WTC11 (cell line): ENCODE measurements around the gene RBM44. TPM values are rescaled to one million over a fixed set of nuclear protein-coding genes. Genes with fewer than 3 reads are reported as not detected.

Experiments used
- ATAC-seq: fragments of 200-7000 bp; cut with Tn5 transposase; 2 replicates; pipeline ENCODE4 v1.10.0; 2021; ENCODE audit warnings: mild to moderate bottlenecking, moderate library complexity
- Bru-seq: library from RNA; stranded (reverse); fragments of 400-500 nt; gene quantifications from one replicate; lab custom pipeline; 2021; lab: Mats Ljungman, UMichigan
- CTCF ChIA-PET: fragments of 300-600 bp; sonication (Branson Sonifier 250); formaldehyde crosslinking; loops from one replicate; lab custom pipeline; 2021; ENCODE audit warnings: antibody characterized with exemption; lab: Charles Lee
- POLR2A ChIA-PET: fragments of 350-600 bp; sonication (Branson Sonifier 250); formaldehyde crosslinking; loops from one replicate; lab custom pipeline; 2021; ENCODE audit warnings: antibody characterized with exemption; lab: Charles Lee
- DNase-seq: peaks from one replicate; pipeline ENCODE4 v3.0.0; 2021; ENCODE audit warnings: low spot score
- H3K27ac Mint-ChIP-seq: 2 replicates; pipeline ENCODE4 v1.8.0; 2021; ENCODE audit warnings: mixed read lengths
- H3K27me3 Mint-ChIP-seq: 2 replicates; pipeline ENCODE4 v1.8.0; 2021; ENCODE audit warnings: low read depth, mild to moderate bottlenecking, moderate library complexity, mixed read lengths
- H3K36me3 Mint-ChIP-seq: 2 replicates; pipeline ENCODE4 v1.8.0; 2021; ENCODE audit warnings: mixed read lengths
- H3K4me1 Mint-ChIP-seq: 2 replicates; pipeline ENCODE4 v1.8.0; 2022; ENCODE audit warnings: mixed read lengths
- H3K4me3 Mint-ChIP-seq: 2 replicates; pipeline ENCODE4 v1.8.0; 2021; ENCODE audit warnings: mild to moderate bottlenecking, moderate library complexity, mixed read lengths
- H3K9me3 Mint-ChIP-seq: 2 replicates; pipeline ENCODE4 v1.8.0; 2021; ENCODE audit warnings: mixed read lengths
- CREM ChIP-seq: sonication (generic); formaldehyde crosslinking; IDR thresholded peaks from 2 replicates; pipeline ENCODE4 v1.8.1; 2022; ENCODE audit warnings: mild to moderate bottlenecking, missing genetic modification reagents, moderate library complexity
- JAZF1 ChIP-seq: fragments of 250-450 bp; sonication (Bioruptor Pico); IDR thresholded peaks from 2 replicates; pipeline ENCODE4 v1.9.0; 2021; ENCODE audit warnings: moderate library complexity, mild to moderate bottlenecking, inconsistent platforms
- OVOL2 ChIP-seq: fragments of 250-450 bp; sonication (Bioruptor Pico); IDR thresholded peaks from 2 replicates; pipeline ENCODE4 v1.9.0; 2021; ENCODE audit warnings: mild to moderate bottlenecking, borderline replicate concordance
- PRDM15 ChIP-seq: sonication (generic); formaldehyde crosslinking; IDR thresholded peaks from 2 replicates; pipeline ENCODE4 v1.8.0; 2022; ENCODE audit warnings: missing genetic modification reagents
- ZNF232 ChIP-seq: sonication (generic); formaldehyde crosslinking; IDR thresholded peaks from 2 replicates; pipeline ENCODE4 v1.8.0; 2022; ENCODE audit warnings: mild to moderate bottlenecking, missing genetic modification reagents
- ZNF425 ChIP-seq: fragments of 250-450 bp; sonication (Bioruptor Pico); conservative IDR thresholded peaks from 2 replicates; pipeline ENCODE4 v1.9.0; 2021; ENCODE audit warnings: mild to moderate bottlenecking
- ZNF512 ChIP-seq: sonication (generic); formaldehyde crosslinking; IDR thresholded peaks from 2 replicates; pipeline ENCODE4 v1.8.1; 2022; ENCODE audit warnings: missing genetic modification reagents, borderline replicate concordance
- ZNF532 ChIP-seq: fragments of 250-450 bp; sonication (Bioruptor Pico); IDR thresholded peaks from 2 replicates; pipeline ENCODE4 v1.9.0; 2021; ENCODE audit warnings: mild to moderate bottlenecking, borderline replicate concordance
- long read RNA-seq, 3 experiments: library from RNA in 1 of 3; library from capped mRNA in 1 of 3; library from polyadenylated mRNA in 1 of 3; unstranded in 2 of 3; stranded (forward) in 1 of 3; transcript quantifications; one replicate each; pipeline ENCODE4 v2.0.0, GENCODE V29; 2021
- total RNA-seq: library from RNA; stranded (reverse); gene quantifications from 3 replicates; pipeline ENCODE4 v1.2.3, GENCODE V29; 2021
- TF ChIP-seq, protein P1 (sequence below): sonication (generic); formaldehyde crosslinking; IDR thresholded peaks from 2 replicates; pipeline ENCODE4 v1.8.0; 2022; ENCODE audit warnings: mild to moderate bottlenecking, missing genetic modification reagents

Gene RBM44, protein sequence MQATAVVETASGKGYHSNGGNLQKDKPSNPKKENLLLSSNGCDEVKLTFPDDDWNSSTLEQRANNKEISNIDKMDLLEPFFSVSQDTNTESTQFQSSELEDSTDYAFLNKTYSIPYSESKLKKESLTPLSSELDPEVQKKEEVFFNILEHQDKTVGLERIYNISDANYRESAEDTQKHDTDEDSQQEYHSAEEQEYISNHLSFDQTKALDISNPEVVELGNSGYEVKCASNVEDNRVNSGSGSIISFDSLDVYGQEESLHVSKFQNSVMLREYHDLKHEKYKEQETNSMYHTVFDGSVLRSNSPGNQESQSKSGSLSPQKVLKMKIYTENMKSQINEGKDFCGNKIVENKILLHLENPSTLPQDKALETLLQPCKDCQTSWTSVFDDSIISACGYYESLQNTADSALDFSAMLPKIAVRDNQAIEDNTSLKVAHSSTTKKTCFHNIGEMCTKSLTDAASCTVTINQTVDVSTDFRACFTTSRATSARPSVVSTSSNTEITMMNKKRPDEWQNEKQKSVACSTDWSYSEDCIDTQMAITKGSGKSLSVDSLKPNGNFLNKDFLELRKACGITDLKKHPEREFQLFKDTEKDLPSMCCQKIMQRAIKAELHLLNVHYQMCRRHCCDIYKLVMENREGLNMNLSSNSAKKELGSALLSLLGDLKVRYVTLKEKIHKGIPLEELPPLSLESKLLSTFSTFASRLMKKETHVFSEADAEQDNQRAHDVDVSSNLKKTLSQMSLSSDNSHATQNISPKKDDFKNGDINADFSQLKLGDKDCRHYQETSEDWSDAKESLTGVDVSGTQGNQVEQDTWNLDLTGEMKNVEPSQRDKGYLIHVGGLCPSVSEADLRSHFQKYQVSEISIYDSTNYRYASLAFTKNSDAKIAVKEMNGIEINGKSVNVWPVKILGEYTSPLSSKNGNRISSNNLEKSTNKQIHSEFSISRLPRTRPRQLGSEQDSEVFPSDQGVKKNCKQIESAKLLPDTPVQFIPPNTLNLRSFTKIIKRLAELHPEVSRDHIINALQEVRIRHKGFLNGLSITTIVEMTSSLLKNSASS
- total RNA-seq (0.53 to 1.3 TPM (median 0.71 TPM) in 3 replicates), Bru-seq, nascent RNA (percentile 33 among the genes with signal in this experiment)
- long read RNA-seq, experiment 1, partial matches to known transcripts = 0 of 2 reads
- long read RNA-seq, experiment 1, other reads (novel, unspliced or antisense) = 2 of 2 reads
- long read RNA-seq, experiment 2, partial matches to known transcripts = 0 of 1 reads
- long read RNA-seq, experiment 2, other reads (novel, unspliced or antisense) = 1 of 1 reads
- long read RNA-seq, experiment 3 = 0 reads

GRCh38 chr2:237798236-237799059 is at the start of gene RBM44:
TSS of gene RBM44 (plus strand) at chr2:237798779. CDS start at chr2:237813610, 14,831 bp downstream.
- no peaks in the 10 kb centered on the region for H3K4me1 Mint-ChIP-seq
- ATAC-seq (peak; percentile 87), DNase-seq (peak; percentile 29)
- no peaks in the 10 kb centered on the region for H3K9me3 Mint-ChIP-seq
- H3K4me3 Mint-ChIP-seq = no peak within 1 kb of the TSS
- no peak within 1 kb of the TSS; the same call in 1 of the 2 replicates for H3K27ac Mint-ChIP-seq
- H3K36me3 Mint-ChIP-seq = no peaks in the 10 kb centered on the region
- CTCF ChIA-PET = interaction anchor here (1.2 to 1.3 kb wide), 2 partner anchors 23 to 227 kb away, joined by 3 read pairs; no protein-coding TSS in a partner anchor
- POLR2A ChIA-PET = no interaction called here
- TF ChIP-seq ZNF512 (CRISPR knock-in tag) = no peak
- peak; percentile 57 for TF ChIP-seq PRDM15 (CRISPR knock-in tag)
- H3K27me3 Mint-ChIP-seq = no peaks in the 10 kb centered on the region

DNA sequence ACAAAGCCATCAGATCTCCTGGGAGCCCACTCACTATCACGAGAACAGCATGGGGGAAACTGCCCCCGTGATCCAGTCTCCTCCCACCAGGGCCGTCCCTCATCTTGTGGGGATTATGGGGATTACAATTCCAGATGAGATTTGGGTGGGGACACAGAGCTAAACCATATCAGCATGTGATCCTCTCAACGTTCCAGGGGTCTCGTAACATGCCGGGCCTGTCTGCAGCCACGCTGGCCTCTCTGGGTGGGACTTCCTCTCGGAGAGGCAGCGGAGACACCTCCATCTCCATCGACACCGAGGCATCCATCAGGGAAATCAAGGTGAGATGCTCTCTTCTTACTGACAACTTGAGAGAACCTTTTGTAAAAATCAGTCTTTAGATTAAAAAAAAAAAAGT is 49.6 kb upstream of the RBM44 start:
- H3K4me1 Mint-ChIP-seq = peaks cover 12% of the 10 kb centered on the region
- H3K9me3 Mint-ChIP-seq = no peaks in the 10 kb centered on the region
- ATAC-seq = no peak
- POLR2A ChIA-PET = no interaction called here
- CTCF ChIA-PET = interaction anchor here (1.2 kb wide), 1 partner anchor 63 kb away, joined by 3 read pairs; no protein-coding TSS in a partner anchor
- no peaks in the 10 kb centered on the region for H3K27me3 Mint-ChIP-seq
- H3K27ac Mint-ChIP-seq = no peak overlapping the region
- H3K36me3 Mint-ChIP-seq = peaks cover 58% of the 10 kb centered on the region
- H3K4me3 Mint-ChIP-seq = no peak overlapping the region
- DNase-seq = no peak
- TF ChIP-seq ZNF232 (CRISPR knock-in tag) (no peak), OVOL2 (CRISPR knock-in tag) (no peak), CREM (CRISPR knock-in tag) (no peak), ZNF425 (CRISPR knock-in tag) (no peak), ZNF532 (no peak), JAZF1 (CRISPR knock-in tag) (no peak)
- TF ChIP-seq, protein P1, sequence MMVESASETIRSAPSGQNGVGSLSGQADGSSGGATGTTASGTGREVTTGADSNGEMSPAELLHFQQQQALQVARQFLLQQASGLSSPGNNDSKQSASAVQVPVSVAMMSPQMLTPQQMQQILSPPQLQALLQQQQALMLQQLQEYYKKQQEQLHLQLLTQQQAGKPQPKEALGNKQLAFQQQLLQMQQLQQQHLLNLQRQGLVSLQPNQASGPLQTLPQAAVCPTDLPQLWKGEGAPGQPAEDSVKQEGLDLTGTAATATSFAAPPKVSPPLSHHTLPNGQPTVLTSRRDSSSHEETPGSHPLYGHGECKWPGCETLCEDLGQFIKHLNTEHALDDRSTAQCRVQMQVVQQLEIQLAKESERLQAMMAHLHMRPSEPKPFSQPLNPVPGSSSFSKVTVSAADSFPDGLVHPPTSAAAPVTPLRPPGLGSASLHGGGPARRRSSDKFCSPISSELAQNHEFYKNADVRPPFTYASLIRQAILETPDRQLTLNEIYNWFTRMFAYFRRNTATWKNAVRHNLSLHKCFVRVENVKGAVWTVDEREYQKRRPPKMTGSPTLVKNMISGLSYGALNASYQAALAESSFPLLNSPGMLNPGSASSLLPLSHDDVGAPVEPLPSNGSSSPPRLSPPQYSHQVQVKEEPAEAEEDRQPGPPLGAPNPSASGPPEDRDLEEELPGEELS (CRISPR knock-in tag) = no peak
